NB4 (cell line): ENCODE data around the gene SEMA5B.

Experiments
- DNase-seq: peaks from one replicate; pipeline ENCODE4 v3.0.0; 2010; ENCODE audit warnings: low read depth
- H3K4me3 ChIP-seq: one replicate; pipeline ENCODE4 v1.5.1; 2011; ENCODE audit warnings: mild to moderate bottlenecking, low read depth, low read length, moderate library complexity
- CTCF ChIP-seq: IDR thresholded peaks from one replicate; pipeline ENCODE4 v1.5.1; 2012; ENCODE audit warnings: low read depth, low read length
- MAX ChIP-seq: IDR thresholded peaks from 2 replicates; pipeline ENCODE4 v1.6.1; 2011; ENCODE audit warnings: low read depth, low read length
- MYC ChIP-seq: IDR thresholded peaks from 2 replicates; pipeline ENCODE4 v1.6.1; 2011; ENCODE audit warnings: low read depth, low read length
- POLR2A ChIP-seq: IDR thresholded peaks from 2 replicates; pipeline ENCODE4 v1.6.1; 2011; ENCODE audit warnings: mild to moderate bottlenecking; ENCODE audit not compliant: insufficient read length; ENCODE audit errors: extremely low read depth

Gene SEMA5B

GRCh38 chr3:123028233-123028828, 768 bp upstream of the SEMA5B start:
- DNase-seq, result peak; percentile 77
- TF ChIP-seq CTCF (peak; percentile 38), POLR2A (no peak), MAX (no peak), MYC (no peak)

GRCh38 chr3:123026565-123027291, 835 bp downstream of the SEMA5B start:
- DNase-seq, result no peak
- H3K4me3 ChIP-seq, result no peak overlapping the region
- TF ChIP-seq MYC, result no peak
- TF ChIP-seq MAX, result no peak
- TF ChIP-seq POLR2A, result no peak
- TF ChIP-seq CTCF, result no peak

More at GRCh38 chr3:123028233-123028828, 768 bp upstream of the SEMA5B start:
- no peak overlapping the region for H3K4me3 ChIP-seq

GRCh38 chr3:123025642-123026521, 1.7 kb downstream of the SEMA5B start:
- TF ChIP-seq MYC (no peak), POLR2A (no peak), CTCF (no peak), MAX (no peak)
- DNase-seq, result no peak
- H3K4me3 ChIP-seq, result no peak overlapping the region

GRCh38 chr3:123024056-123024455, 3.5 kb downstream of the SEMA5B start:
- no peak overlapping the region for H3K4me3 ChIP-seq
- TF ChIP-seq POLR2A (no peak), CTCF (no peak), MAX (no peak), MYC (no peak)
- no peak for DNase-seq

- no peak for TF ChIP-seq POLR2A
- TF ChIP-seq MYC, result no peak
- TF ChIP-seq CTCF, result no peak
- DNase-seq, result no peak
- H3K4me3 ChIP-seq, result no peak overlapping the region
Observed at GRCh38 chr3:123021996-123022510, 5.5 kb downstream of the SEMA5B start.
